ENCODE results near the gene PRKN.

PRKN gene

GRCh38 chr6:161644521-161644920 lies 1083.0 kb downstream of the PRKN start:
- Histone ChIP-seq H3K36me3 (no peaks in the 10 kb centered on the region), H3K4me3 (ENCODE audit: low read depth, low read length) (no peak overlapping the region), H3K27ac (no peak overlapping the region), H3K27me3 (ENCODE audit: insufficient read depth, low read depth, severe bottlenecking) (no peaks in the 10 kb centered on the region), H3K9me3 (ENCODE audit: severe bottlenecking) (no peaks in the 10 kb centered on the region)
- DNase-seq: no peak
- TF ChIP-seq CTCF (IDR thresholded peaks at IDR 0.05; ENCODE audit: low read depth, low read length): no peak

GRCh38 chr6:161641175-161641574 lies 1086.4 kb downstream of the PRKN start:
- Histone ChIP-seq H3K36me3 (no peaks in the 10 kb centered on the region), H3K4me3 (ENCODE audit: low read depth, low read length) (no peak overlapping the region), H3K27ac (no peak overlapping the region), H3K9me3 (ENCODE audit: severe bottlenecking) (no peaks in the 10 kb centered on the region), H3K27me3 (ENCODE audit: insufficient read depth, low read depth, severe bottlenecking) (no peaks in the 10 kb centered on the region)
- no peak for DNase-seq
- no peak for TF ChIP-seq CTCF (IDR thresholded peaks at IDR 0.05; ENCODE audit: low read depth, low read length)

- H3K27me3 ChIP-seq (ENCODE audit: insufficient read depth, low read depth, severe bottlenecking): no peaks in the 10 kb centered on the region
- DNase-seq: no peak
- no peak overlapping the region for H3K4me3 ChIP-seq (ENCODE audit: low read depth, low read length)
- no peaks in the 10 kb centered on the region for H3K36me3 ChIP-seq
- H3K27ac ChIP-seq: no peak overlapping the region
- no peak for TF ChIP-seq CTCF (IDR thresholded peaks at IDR 0.05; ENCODE audit: low read depth, low read length)
- no peaks in the 10 kb centered on the region for H3K9me3 ChIP-seq (ENCODE audit: severe bottlenecking)
These were observed 1087.8 kb downstream of the PRKN start for GRCh38 chr6:161639772-161640171.

GRCh38 chr6:161637658-161638057 lies 1089.9 kb downstream of the PRKN start:
- no peak for TF ChIP-seq CTCF (IDR thresholded peaks at IDR 0.05; ENCODE audit: low read depth, low read length)
- no peak for DNase-seq
- no peak overlapping the region for H3K27ac ChIP-seq
- no peaks in the 10 kb centered on the region for H3K27me3 ChIP-seq (ENCODE audit: insufficient read depth, low read depth, severe bottlenecking)
- H3K36me3 ChIP-seq: no peaks in the 10 kb centered on the region
- no peak overlapping the region for H3K4me3 ChIP-seq (ENCODE audit: low read depth, low read length)
- H3K9me3 ChIP-seq (ENCODE audit: severe bottlenecking): no peaks in the 10 kb centered on the region

GRCh38 chr6:161636882-161637430 lies 1090.6 kb downstream of the PRKN start:
- no peaks in the 10 kb centered on the region for H3K36me3 ChIP-seq
- H3K27ac ChIP-seq: no peak overlapping the region
- TF ChIP-seq CTCF (IDR thresholded peaks at IDR 0.05; ENCODE audit: low read depth, low read length): no peak
- H3K9me3 ChIP-seq (ENCODE audit: severe bottlenecking): no peaks in the 10 kb centered on the region
- no peak overlapping the region for H3K4me3 ChIP-seq (ENCODE audit: low read depth, low read length)
- DNase-seq: no peak
- no peaks in the 10 kb centered on the region for H3K27me3 ChIP-seq (ENCODE audit: insufficient read depth, low read depth, severe bottlenecking)

- no peak for TF ChIP-seq CTCF (IDR thresholded peaks at IDR 0.05; ENCODE audit: low read depth, low read length)
- H3K27ac ChIP-seq: no peak overlapping the region
- no peak overlapping the region for H3K4me3 ChIP-seq (ENCODE audit: low read depth, low read length)
- H3K27me3 ChIP-seq (ENCODE audit: insufficient read depth, low read depth, severe bottlenecking): no peaks in the 10 kb centered on the region
- no peaks in the 10 kb centered on the region for H3K9me3 ChIP-seq (ENCODE audit: severe bottlenecking)
- DNase-seq: no peak
- H3K36me3 ChIP-seq: no peaks in the 10 kb centered on the region
These were observed 1091.6 kb downstream of the PRKN start for GRCh38 chr6:161635975-161636374.
